GM23338 (cell line): ENCODE measurements around the gene IGF1R. TPM values are rescaled to one million over a fixed set of nuclear protein-coding genes. Genes with fewer than 3 reads are reported as not detected.

Experiments
- ATAC-seq: fragments of 200-7000 bp; cut with Tn5 transposase; 3 replicates; pipeline ENCODE4 v1.9.1; 2020
- DNase-seq: peaks from one replicate; pipeline ENCODE4 v3.0.0-alpha.2; 2015; ENCODE audit warnings: low spot score
- H2AFZ ChIP-seq: fragments of 200-600 bp; sonication (generic); 2 replicates; pipeline ENCODE4 v1.8.0; 2016; ENCODE audit warnings: antibody characterized with exemption, mild to moderate bottlenecking, moderate library complexity
- H3F3A ChIP-seq: fragments of 200-600 bp; sonication (generic); replicated peaks from 2 replicates; pipeline ENCODE4 v1.8.0; 2017; ENCODE audit warnings: antibody characterized with exemption, mixed run types, low read depth
- H3K27ac ChIP-seq: fragments of 200-600 bp; sonication (generic); 2 replicates; pipeline ENCODE4 v1.6.1; 2016; ENCODE audit warnings: low read depth
- H3K27me3 ChIP-seq: fragments of 200-600 bp; sonication (generic); 2 replicates; pipeline ENCODE4 v1.8.0; 2016; ENCODE audit warnings: mild to moderate bottlenecking, mixed run types, moderate library complexity; ENCODE audit not compliant: insufficient read depth
- H3K36me3 ChIP-seq: fragments of 200-600 bp; sonication (generic); 2 replicates; pipeline ENCODE4 v1.8.0; 2016; ENCODE audit warnings: mild to moderate bottlenecking; ENCODE audit not compliant: insufficient read depth
- H3K4me1 ChIP-seq: fragments of 200-600 bp; sonication (generic); 2 replicates; pipeline ENCODE4 v1.8.0; 2016; ENCODE audit warnings: mild to moderate bottlenecking, moderate library complexity; ENCODE audit not compliant: insufficient read depth
- H3K4me2 ChIP-seq: fragments of 200-600 bp; sonication (generic); 2 replicates; pipeline ENCODE4 v1.7.1; 2017; ENCODE audit warnings: mixed run types
- H3K4me3 ChIP-seq: fragments of 200-600 bp; sonication (generic); 2 replicates; pipeline ENCODE4 v1.6.1; 2016; ENCODE audit warnings: mixed run types
- H3K79me2 ChIP-seq: fragments of 200-600 bp; sonication (generic); replicated peaks from 2 replicates; pipeline ENCODE4 v1.8.0; 2017; ENCODE audit warnings: mild to moderate bottlenecking; ENCODE audit not compliant: insufficient read depth
- H3K9me2 ChIP-seq: fragments of 200-600 bp; sonication (generic); 2 replicates; pipeline ENCODE4 v1.8.0; 2017; ENCODE audit not compliant: insufficient read depth
- H4K20me1 ChIP-seq: fragments of 200-600 bp; sonication (generic); replicated peaks from 2 replicates; pipeline ENCODE4 v1.8.0; 2017; ENCODE audit warnings: mild to moderate bottlenecking; ENCODE audit not compliant: insufficient read depth
- H3K27ac Mint-ChIP-seq: 2 replicates; pipeline ENCODE4 v1.8.0; 2020; ENCODE audit warnings: inconsistent platforms, mild to moderate bottlenecking, moderate library complexity, mixed read lengths
- H3K27me3 Mint-ChIP-seq: 3 replicates; pipeline ENCODE4 v1.8.0; 2022; ENCODE audit warnings: low read depth, mild to moderate bottlenecking, moderate library complexity, mixed read lengths, inconsistent platforms; ENCODE audit not compliant: insufficient read depth, poor library complexity
- H3K36me3 Mint-ChIP-seq: 3 replicates; pipeline ENCODE4 v1.8.0; 2021; ENCODE audit warnings: low read depth, mild to moderate bottlenecking, inconsistent platforms, moderate library complexity, mixed read lengths
- H3K4me1 Mint-ChIP-seq: 3 replicates; pipeline ENCODE4 v1.8.0; 2020; ENCODE audit warnings: mild to moderate bottlenecking, inconsistent platforms, mixed read lengths
- H3K4me3 Mint-ChIP-seq: 3 replicates; pipeline ENCODE4 v1.8.0; 2021; ENCODE audit warnings: moderate library complexity, mild to moderate bottlenecking, inconsistent platforms, mixed read lengths
- H3K9me3 Mint-ChIP-seq: 3 replicates; pipeline ENCODE4 v1.8.0; 2020; ENCODE audit warnings: moderate library complexity, mild to moderate bottlenecking, inconsistent platforms, mixed read lengths
- CREB1 ChIP-seq: fragments of 250-450 bp; sonication (Bioruptor Pico); IDR thresholded peaks from 2 replicates; pipeline ENCODE4 v1.5.0; 2020; ENCODE audit warnings: low read depth, mild to moderate bottlenecking, moderate library complexity
- CTCF ChIP-seq, 2 experiments: fragments of 200-600 bp in 1 of 2; sonication (generic) in 1 of 2; conservative IDR thresholded peaks; 2 replicates each; pipeline versions ENCODE4 v1.5.1 to v1.6.1; 2016 to 2017; ENCODE audit warnings: antibody characterized with exemption in 2 of 2, low read depth in 2 of 2, mild to moderate bottlenecking in 2 of 2, moderate library complexity in 1 of 2
- ETS1 ChIP-seq: IDR thresholded peaks from 2 replicates; pipeline ENCODE4 v1.6.1; 2016; ENCODE audit warnings: antibody characterized with exemption
- EZH2 ChIP-seq: fragments of 200-600 bp; sonication (generic); IDR thresholded peaks from one replicate; pipeline ENCODE4 v1.8.0; 2017; ENCODE audit warnings: antibody characterized with exemption, mild to moderate bottlenecking, low read depth; ENCODE audit not compliant: unreplicated experiment
- EZH2phosphoT487 ChIP-seq: fragments of 200-600 bp; sonication (generic); IDR thresholded peaks from one replicate; pipeline ENCODE4 v1.8.1; 2018; ENCODE audit warnings: antibody characterized with exemption; ENCODE audit not compliant: unreplicated experiment
- JUNB ChIP-seq: IDR thresholded peaks from one replicate; pipeline ENCODE4 v1.6.1; 2016; ENCODE audit warnings: antibody characterized with exemption; ENCODE audit not compliant: unreplicated experiment
- NANOG ChIP-seq: IDR thresholded peaks from 2 replicates; pipeline ENCODE4 v1.6.1; 2016; ENCODE audit warnings: antibody characterized with exemption, borderline replicate concordance
- POLR2AphosphoS5 ChIP-seq: IDR thresholded peaks from 2 replicates; pipeline ENCODE4 v1.6.1; 2016; ENCODE audit warnings: antibody characterized with exemption, low read depth
- REST ChIP-seq: IDR thresholded peaks from one replicate; pipeline ENCODE4 v1.6.1; 2018; ENCODE audit warnings: antibody characterized with exemption; ENCODE audit not compliant: unreplicated experiment
- STAT1 ChIP-seq: IDR thresholded peaks from one replicate; pipeline ENCODE4 v1.6.1; 2016; ENCODE audit warnings: antibody characterized with exemption; ENCODE audit not compliant: unreplicated experiment
- ZNF114 ChIP-seq: fragments of 250-450 bp; sonication (Bioruptor Pico); IDR thresholded peaks from 2 replicates; pipeline ENCODE4 v1.5.0; 2020; ENCODE audit warnings: mild to moderate bottlenecking, moderate library complexity
- ZNF331 ChIP-seq: fragments of 250-450 bp; sonication (Bioruptor Pico); IDR thresholded peaks from 2 replicates; pipeline ENCODE4 v1.5.0; 2020; ENCODE audit warnings: low read depth, mild to moderate bottlenecking, moderate library complexity
- ZNF462 ChIP-seq: fragments of 250-450 bp; sonication (Bioruptor Pico); IDR thresholded peaks from 2 replicates; pipeline ENCODE4 v1.5.0; 2020; ENCODE audit warnings: mild to moderate bottlenecking, moderate library complexity
- polyA plus RNA-seq: library from polyadenylated mRNA; unstranded; fragments of >200 nt; fragmentation: Nextera tagmentation; extraction: Ambion mirVana; gene quantifications from 2 replicates; pipeline ENCODE4 v1.2.1, GENCODE V29; 2016
- total RNA-seq: library from RNA; depleted of rRNA; stranded (reverse); fragments of >200 nt; shearing (Covaris generic); gene quantifications from 2 replicates; pipeline ENCODE4 v1.2.3, GENCODE V29; 2014

IGF1R gene
- total and polyA plus RNA-seq, 2 experiments from 2014 or later: 20.4 to 92.2 TPM

GRCh38 chr15:98743177-98743576, 94.8 kb downstream of the IGF1R start:
- Mint-ChIP-seq H3K27ac (0 out of 2 replicates have a peak overlapping the region, but pooled peaks have one; percentile 5), H3K27me3 (peaks cover 5% of the 10 kb centered on the region), H3K4me1 (peaks cover 76% of the 10 kb centered on the region), H3K9me3 (no peaks in the 10 kb centered on the region), H3K36me3 (no peaks in the 10 kb centered on the region), H3K4me3 (no peak overlapping the region)
- Histone ChIP-seq H3K4me2 (no peak overlapping the region), H2AFZ (no peak overlapping the region), H3K27ac (no peak overlapping the region), H3K79me2 (peaks cover 100% of the 10 kb centered on the region), H3K36me3 (no peaks in the 10 kb centered on the region), H3K4me3 (no peak overlapping the region), H4K20me1 (peaks cover 66% of the 10 kb centered on the region), H3F3A (no peaks in the 10 kb centered on the region), H3K4me1 (peaks cover 57% of the 10 kb centered on the region), H3K27me3 (no peaks in the 10 kb centered on the region), H3K9me2 (no peaks in the 10 kb centered on the region)
- DNase-seq (no peak), ATAC-seq (no peak)
- no peak for TF ChIP-seq POLR2AphosphoS5
- no peak for TF ChIP-seq EZH2phosphoT487
- no peak for TF ChIP-seq ZNF462 (CRISPR knock-in tag)
- TF ChIP-seq ETS1: no peak
- TF ChIP-seq EZH2: no peak
- TF ChIP-seq NANOG: no peak
- no peak for TF ChIP-seq REST
- no peak for TF ChIP-seq JUNB
- TF ChIP-seq ZNF114 (CRISPR knock-in tag): no peak
- no peak for TF ChIP-seq CREB1
- TF ChIP-seq STAT1: no peak
- no peak for TF ChIP-seq ZNF331 (CRISPR knock-in tag)
- TF ChIP-seq CTCF (conservative IDR thresholded peaks at IDR 0.05; ENCODE audit: low read depth in 2 of 2): no peak
